ENCODE measurements around the gene CPD. TPM values are rescaled to one million over a fixed set of nuclear protein-coding genes. Genes with fewer than 3 reads are reported as not detected.
"Not testable (repeated sequence)": the region's sequence is repeated elsewhere in the genome, so short reads cannot be mapped to it uniquely, and the experiment has no call there.

CPD gene
- polyA plus RNA-seq, 1 donor (not counting 4 experiments of a cell fraction or from before 2014, with no cell fraction given), result 30.5 TPM

- Histone ChIP-seq H3K9me1 (ENCODE audit: control insufficient read depth, extremely low read depth, insufficient read depth, low read length) (no peaks in the 10 kb centered on the region), H3K4me3 (ENCODE audit: control insufficient read depth in 2 of 3, extremely low read depth in 1 of 3, insufficient read depth in 2 of 3, low read depth in 1 of 3, low read length in 3 of 3) (no peak overlapping the region), H3K9ac (ENCODE audit: control insufficient read depth, extremely low read depth, insufficient read depth, low read length) (no peak overlapping the region), H2AFZ (ENCODE audit: control insufficient read depth, low read length) (no peak overlapping the region), H3K9me3 (ENCODE audit: control insufficient read depth, low read depth, low read length) (peaks cover 3% of the 10 kb centered on the region), H3K27me3 (ENCODE audit: control insufficient read depth, extremely low read depth, insufficient read depth, low read length) (no peaks in the 10 kb centered on the region), H3K4me2 (ENCODE audit: control insufficient read depth, extremely low read depth, insufficient read depth, low read depth, low read length) (no peak overlapping the region), H3K79me2 (ENCODE audit: control insufficient read depth, insufficient read depth, low read length) (no peaks in the 10 kb centered on the region), H3K36me3 (ENCODE audit: control insufficient read depth in 2 of 2, extremely low read depth in 1 of 2, insufficient read depth in 2 of 2, low read length in 2 of 2) (peaks cover 0 to 4% of the 10 kb centered on the region in 2 experiments), H3K27ac (ENCODE audit: control insufficient read depth, insufficient read depth, low read length) (no peak overlapping the region), H3K4me1 (ENCODE audit: control insufficient read depth, extremely low read depth, insufficient read depth, low read length) (peaks cover 7% of the 10 kb centered on the region), H4K20me1 (ENCODE audit: control insufficient read depth, extremely low read depth, insufficient read depth, low read length) (no peaks in the 10 kb centered on the region)
- DNase-seq (ENCODE audit: low read depth, low spot score), result no peak
- no peak for TF ChIP-seq EZH2 (IDR thresholded peaks at IDR 0.05; ENCODE audit: low read length)
- TF ChIP-seq, protein P1, sequence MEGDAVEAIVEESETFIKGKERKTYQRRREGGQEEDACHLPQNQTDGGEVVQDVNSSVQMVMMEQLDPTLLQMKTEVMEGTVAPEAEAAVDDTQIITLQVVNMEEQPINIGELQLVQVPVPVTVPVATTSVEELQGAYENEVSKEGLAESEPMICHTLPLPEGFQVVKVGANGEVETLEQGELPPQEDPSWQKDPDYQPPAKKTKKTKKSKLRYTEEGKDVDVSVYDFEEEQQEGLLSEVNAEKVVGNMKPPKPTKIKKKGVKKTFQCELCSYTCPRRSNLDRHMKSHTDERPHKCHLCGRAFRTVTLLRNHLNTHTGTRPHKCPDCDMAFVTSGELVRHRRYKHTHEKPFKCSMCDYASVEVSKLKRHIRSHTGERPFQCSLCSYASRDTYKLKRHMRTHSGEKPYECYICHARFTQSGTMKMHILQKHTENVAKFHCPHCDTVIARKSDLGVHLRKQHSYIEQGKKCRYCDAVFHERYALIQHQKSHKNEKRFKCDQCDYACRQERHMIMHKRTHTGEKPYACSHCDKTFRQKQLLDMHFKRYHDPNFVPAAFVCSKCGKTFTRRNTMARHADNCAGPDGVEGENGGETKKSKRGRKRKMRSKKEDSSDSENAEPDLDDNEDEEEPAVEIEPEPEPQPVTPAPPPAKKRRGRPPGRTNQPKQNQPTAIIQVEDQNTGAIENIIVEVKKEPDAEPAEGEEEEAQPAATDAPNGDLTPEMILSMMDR (optimal IDR thresholded peaks at IDR 0.05 in 1 of 3, IDR thresholded peaks at IDR 0.05 in 1 of 3, conservative IDR thresholded peaks at IDR 0.05 in 1 of 3; ENCODE audit: extremely low read depth in 1 of 3, insufficient read depth in 2 of 3, low read length in 3 of 3), result no peak
- dilution Hi-C loops (cut with MboI; ENCODE audit: extremely low pct_ligation_motif_present, low sequenced_read_pairs), result no loop called here
- FAIRE-seq, result no peak
Observed at GRCh38 chr17:30436729-30437128, 58.0 kb downstream of the CPD start.

GRCh38 chr17:30443721-30444120 is 65.0 kb downstream of the CPD start:
- Histone ChIP-seq H3K9me1 (ENCODE audit: control insufficient read depth, extremely low read depth, insufficient read depth, low read length) (no peaks in the 10 kb centered on the region), H4K20me1 (ENCODE audit: control insufficient read depth, extremely low read depth, insufficient read depth, low read length) (no peaks in the 10 kb centered on the region), H3K36me3 (ENCODE audit: control insufficient read depth in 2 of 2, extremely low read depth in 1 of 2, insufficient read depth in 2 of 2, low read length in 2 of 2) (no peaks in the 10 kb centered on the region), H3K27ac (ENCODE audit: control insufficient read depth, insufficient read depth, low read length) (no peak overlapping the region), H3K27me3 (ENCODE audit: control insufficient read depth, extremely low read depth, insufficient read depth, low read length) (no peaks in the 10 kb centered on the region), H3K9ac (ENCODE audit: control insufficient read depth, extremely low read depth, insufficient read depth, low read length) (no peak overlapping the region), H2AFZ (ENCODE audit: control insufficient read depth, low read length) (no peak overlapping the region), H3K79me2 (ENCODE audit: control insufficient read depth, insufficient read depth, low read length) (no peaks in the 10 kb centered on the region), H3K4me3 (ENCODE audit: control insufficient read depth in 2 of 3, extremely low read depth in 1 of 3, insufficient read depth in 2 of 3, low read depth in 1 of 3, low read length in 3 of 3) (no peak overlapping the region), H3K9me3 (ENCODE audit: control insufficient read depth, low read depth, low read length) (no peaks in the 10 kb centered on the region), H3K4me1 (ENCODE audit: control insufficient read depth, extremely low read depth, insufficient read depth, low read length) (no peaks in the 10 kb centered on the region), H3K4me2 (ENCODE audit: control insufficient read depth, extremely low read depth, insufficient read depth, low read depth, low read length) (no peak overlapping the region)
- dilution Hi-C loops (cut with MboI; ENCODE audit: extremely low pct_ligation_motif_present, low sequenced_read_pairs), result no loop called here
- no peak for DNase-seq (ENCODE audit: low read depth, low spot score)
- no peak for FAIRE-seq
- TF ChIP-seq EZH2 (IDR thresholded peaks at IDR 0.05; ENCODE audit: low read length), result no peak
- TF ChIP-seq, protein P1 (optimal IDR thresholded peaks at IDR 0.05 in 1 of 3, IDR thresholded peaks at IDR 0.05 in 1 of 3, conservative IDR thresholded peaks at IDR 0.05 in 1 of 3; ENCODE audit: extremely low read depth in 1 of 3, insufficient read depth in 2 of 3, low read length in 3 of 3), result no peak

DNA sequence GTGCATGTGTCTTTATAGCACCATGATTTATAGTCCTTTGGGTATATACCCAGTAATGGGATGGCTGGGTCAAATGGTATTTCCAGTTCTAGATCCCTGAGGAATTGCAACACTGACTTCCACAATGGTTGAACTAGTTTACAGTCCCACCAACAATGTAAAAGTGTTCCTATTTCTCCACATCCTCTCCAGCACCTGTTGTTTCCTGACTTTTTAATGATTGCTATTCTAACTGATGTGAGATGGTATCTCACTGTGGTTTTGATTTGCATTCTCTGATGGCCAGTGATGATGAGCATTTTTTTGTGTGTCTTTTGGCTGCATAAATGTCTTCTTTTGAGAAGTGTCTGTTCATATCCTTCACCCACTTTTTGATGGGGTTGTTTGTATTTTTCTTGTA is 67.9 kb downstream of the CPD start:
- dilution Hi-C loops (cut with MboI; ENCODE audit: extremely low pct_ligation_motif_present, low sequenced_read_pairs); H3K79me2 ChIP-seq (ENCODE audit: control insufficient read depth, insufficient read depth, low read length); H3K9me1 ChIP-seq (ENCODE audit: control insufficient read depth, extremely low read depth, insufficient read depth, low read length); H3K27me3 ChIP-seq (ENCODE audit: control insufficient read depth, extremely low read depth, insufficient read depth, low read length); H3K4me1 ChIP-seq (ENCODE audit: control insufficient read depth, extremely low read depth, insufficient read depth, low read length); H4K20me1 ChIP-seq (ENCODE audit: control insufficient read depth, extremely low read depth, insufficient read depth, low read length); H3K27ac ChIP-seq (ENCODE audit: control insufficient read depth, insufficient read depth, low read length); DNase-seq (ENCODE audit: low read depth, low spot score); H3K36me3 ChIP-seq (ENCODE audit: control insufficient read depth in 2 of 2, extremely low read depth in 1 of 2, insufficient read depth in 2 of 2, low read length in 2 of 2); H3K4me3 ChIP-seq (ENCODE audit: control insufficient read depth in 2 of 3, extremely low read depth in 1 of 3, insufficient read depth in 2 of 3, low read depth in 1 of 3, low read length in 3 of 3); H3K9ac ChIP-seq (ENCODE audit: control insufficient read depth, extremely low read depth, insufficient read depth, low read length); H2AFZ ChIP-seq (ENCODE audit: control insufficient read depth, low read length); H3K4me2 ChIP-seq (ENCODE audit: control insufficient read depth, extremely low read depth, insufficient read depth, low read depth, low read length); H3K9me3 ChIP-seq (ENCODE audit: control insufficient read depth, low read depth, low read length); FAIRE-seq: not testable (repeated sequence)

Data from keratinocyte (primary cell).